CD4-positive, alpha-beta T cell (primary cell): ENCODE results near the gene MBTPS1. TPM values are rescaled to one million over a fixed set of nuclear protein-coding genes. Genes with fewer than 3 reads are reported as not detected.

Source experiments
- ATAC-seq: fragments of 200-7000 bp; cut with Tn5 transposase; one replicate; pipeline ENCODE4 v1.10.0; 2022; ENCODE audit warnings: mild to moderate bottlenecking; ENCODE audit not compliant: poor library complexity
- CTCF ChIA-PET: fragments of 350-600 bp; sonication (Branson Sonifier 250); formaldehyde crosslinking; loops from one replicate; lab custom pipeline; 2021; ENCODE audit warnings: antibody characterized with exemption, inconsistent platforms; lab: Charles Lee
- POLR2A ChIA-PET: fragments of 350-600 bp; sonication (Branson Sonifier 250); formaldehyde crosslinking; loops from one replicate; lab custom pipeline; 2021; ENCODE audit warnings: antibody characterized with exemption, inconsistent platforms; lab: Charles Lee
- DNase-seq, 14 experiments: peaks; one replicate each; pipeline ENCODE4 v3.0.0-alpha.2; 2013 to 2020; ENCODE audit warnings: mixed read lengths in 2 of 14
- H3K27ac ChIP-seq, 2 donors: one replicate each; pipeline versions ENCODE4 v1.5.1 to v1.7.0; 2013; ENCODE audit warnings: low read length in 2 of 2, low read depth in 1 of 2, mild to moderate bottlenecking in 1 of 2
- H3K27me3 ChIP-seq, 2 experiments: 1 replicate in 1 of 2; 2 replicates in 1 of 2; pipeline versions ENCODE4 v1.6.1 to v1.7.0; 2013; ENCODE audit warnings: low read length in 2 of 2, control low read depth in 1 of 2, mild to moderate bottlenecking in 1 of 2, moderate library complexity in 1 of 2; ENCODE audit not compliant: insufficient read depth in 2 of 2, control insufficient read depth in 1 of 2
- H3K36me3 ChIP-seq: one replicate; pipeline ENCODE4 v1.6.1; 2013; ENCODE audit warnings: low read length, control low read depth; ENCODE audit not compliant: insufficient read depth
- H3K4me1 ChIP-seq: one replicate; pipeline ENCODE4 v1.6.1; 2013; ENCODE audit warnings: low read length, control low read depth; ENCODE audit not compliant: insufficient read depth
- H3K4me3 ChIP-seq: one replicate; pipeline ENCODE4 v1.5.1; 2013; ENCODE audit warnings: mild to moderate bottlenecking, low read length, moderate library complexity
- H3K9me3 ChIP-seq, 2 experiments: 1 replicate in 1 of 2; 2 replicates in 1 of 2; pipeline versions ENCODE4 v1.6.1 to v1.7.0; 2013; ENCODE audit warnings: low read length in 2 of 2, mild to moderate bottlenecking in 2 of 2, control low read depth in 1 of 2, moderate library complexity in 1 of 2; ENCODE audit not compliant: control insufficient read depth in 1 of 2, insufficient read depth in 1 of 2
- H3K27ac Mint-ChIP-seq: one replicate; pipeline ENCODE4 v1.8.0; 2020; ENCODE audit warnings: mixed read lengths
- H3K27me3 Mint-ChIP-seq: one replicate; pipeline ENCODE4 v1.8.0; 2021; ENCODE audit warnings: mixed read lengths
- H3K36me3 Mint-ChIP-seq: one replicate; pipeline ENCODE4 v1.8.0; 2021; ENCODE audit warnings: low read depth, mixed read lengths
- H3K4me1 Mint-ChIP-seq: one replicate; pipeline ENCODE4 v1.8.0; 2021; ENCODE audit warnings: low read depth, mixed read lengths
- H3K4me3 Mint-ChIP-seq: one replicate; pipeline ENCODE4 v1.8.0; 2020; ENCODE audit warnings: mild to moderate bottlenecking, mixed read lengths
- H3K9me3 Mint-ChIP-seq: one replicate; pipeline ENCODE4 v1.8.0; 2020; ENCODE audit warnings: mixed read lengths
- CTCF ChIP-seq: fragments of 200-600 bp; IDR thresholded peaks from one replicate; pipeline ENCODE4 v1.8.0; 2022; ENCODE audit warnings: antibody characterized with exemption, mild to moderate bottlenecking
- intact Hi-C, 2 experiments: fragments of 100-400 bp; cut with DNase I in 1 of 2; cut with micrococcal nuclease in 1 of 2; formaldehyde crosslinking; loops; one replicate each; pipeline versions ENCODE4 v1.15.1 to v1.9.0; 2023 to 2025; cut with DNase I, micrococcal nuclease
- total RNA-seq, 174 experiments: library from RNA in 2 of 174; stranded (reverse) in 2 of 174; gene quantifications; one replicate each; pipeline ENCODE4 v1.2.3 and lab custom pipeline; 2021 to 2026

Gene MBTPS1
- total RNA-seq, 2 experiments from 2014 or later: 121 to 122 TPM

GRCh38 chr16:84141143-84141670 lies 24.5 kb upstream of the MBTPS1 start:
- H3K9me3 ChIP-seq: no peaks in the 10 kb centered on the region
- Mint-ChIP-seq H3K4me1 (peaks cover 28% of the 10 kb centered on the region), H3K36me3 (peaks cover 6% of the 10 kb centered on the region), H3K27me3 (no peaks in the 10 kb centered on the region), H3K9me3 (no peaks in the 10 kb centered on the region), H3K4me3 (no peak overlapping the region), H3K27ac (no peak overlapping the region)
- POLR2A ChIA-PET: no interaction called here
- H3K36me3 ChIP-seq: no peaks in the 10 kb centered on the region
- intact Hi-C loops: no loop called here
- H3K27me3 ChIP-seq: peaks cover 0 to 3% of the 10 kb centered on the region in 2 experiments
- H3K27ac ChIP-seq: no peak overlapping the region
- no peak for TF ChIP-seq CTCF
- H3K4me1 ChIP-seq: peaks cover 24% of the 10 kb centered on the region
- ATAC-seq (peak; percentile 28), DNase-seq (peak in 4 of 14 experiments; percentile 13 to 36 (median 28))
- no peak overlapping the region for H3K4me3 ChIP-seq
- CTCF ChIA-PET: interaction anchor here (1.2 to 2.1 kb wide), 2 partner anchors 25 to 46 kb away, joined by 6 to 7 read pairs; partner anchors contain the start of genes MBTPS1 and TAF1C

GRCh38 chr16:84139628-84140258 lies 23.0 kb upstream of the MBTPS1 start:
- DNase-seq (no peak), ATAC-seq (no peak)
- Histone ChIP-seq H3K36me3 (no peaks in the 10 kb centered on the region), H3K27me3 (no peaks in the 10 kb centered on the region), H3K27ac (no peak overlapping the region), H3K9me3 (no peaks in the 10 kb centered on the region), H3K4me1 (peaks cover 17% of the 10 kb centered on the region), H3K4me3 (no peak overlapping the region)
- no peak for TF ChIP-seq CTCF
- Mint-ChIP-seq H3K9me3 (no peaks in the 10 kb centered on the region), H3K27ac (no peak overlapping the region), H3K27me3 (no peaks in the 10 kb centered on the region), H3K36me3 (peaks cover 6% of the 10 kb centered on the region), H3K4me1 (peaks cover 28% of the 10 kb centered on the region), H3K4me3 (no peak overlapping the region)
- ChIA-PET POLR2A (no interaction called here), CTCF (no interaction called here)
- intact Hi-C loops: no loop called here

- H3K4me1 ChIP-seq: peaks cover 10% of the 10 kb centered on the region
- Mint-ChIP-seq H3K27me3 (no peaks in the 10 kb centered on the region), H3K4me1 (peaks cover 24% of the 10 kb centered on the region), H3K9me3 (no peaks in the 10 kb centered on the region), H3K27ac (no peak overlapping the region), H3K4me3 (no peak overlapping the region), H3K36me3 (peaks cover 2% of the 10 kb centered on the region)
- no peak for TF ChIP-seq CTCF
- DNase-seq (no peak), ATAC-seq (no peak)
- POLR2A ChIA-PET: no interaction called here
- H3K36me3 ChIP-seq: no peaks in the 10 kb centered on the region
- intact Hi-C loops: no loop called here
- no peak overlapping the region for H3K27ac ChIP-seq
- H3K27me3 ChIP-seq: no peaks in the 10 kb centered on the region
- no peak overlapping the region for H3K4me3 ChIP-seq
- no peaks in the 10 kb centered on the region for H3K9me3 ChIP-seq
- CTCF ChIA-PET: interaction anchor here (1.3 to 1.7 kb wide), 2 partner anchors 11 to 48 kb away, joined by 3 to 7 read pairs; partner anchors contain the start of gene TAF1C
These were observed 22.3 kb upstream of the MBTPS1 start for GRCh38 chr16:84138824-84139627.
